ENCODE results near the gene RUNX3. TPM values are rescaled to one million over a fixed set of nuclear protein-coding genes. Genes with fewer than 3 reads are reported as not detected.
A peak's percentile ranks its signal among the peaks of the same experiment; 100 is the strongest.

The RUNX3 gene
- total RNA-seq, 1 experiment from 2014 or later, result 22.6 TPM

DNA sequence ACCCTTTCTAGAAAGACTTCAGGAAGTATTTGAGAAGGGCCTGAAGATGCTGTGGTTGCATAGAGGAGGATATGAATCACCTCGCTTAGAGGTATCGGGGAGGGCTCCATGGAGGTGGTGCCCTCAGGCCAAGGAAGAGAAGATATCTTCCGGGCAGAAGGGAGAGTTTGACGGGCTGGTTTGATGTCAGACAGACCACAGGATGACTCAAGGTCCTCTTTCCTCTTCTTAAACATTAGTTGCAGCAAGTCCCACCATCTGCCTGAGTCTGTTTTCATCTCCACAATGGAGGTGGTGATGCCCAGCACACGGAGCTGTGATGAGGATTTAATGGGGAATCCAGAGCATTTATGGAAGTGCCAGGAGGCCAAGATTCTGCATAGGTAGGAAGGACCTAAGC, 25.1 kb upstream of the RUNX3 start:
- peak; percentile 46; the same call in 1 of the 2 replicates for ATAC-seq
- intact Hi-C loops (cut with micrococcal nuclease), result no loop called here
- Histone ChIP-seq H3K9ac (ENCODE audit: low read length) (no peak overlapping the region), H3K9me3 (ENCODE audit: control insufficient read depth in 1 of 2, insufficient read depth in 1 of 2, low read depth in 1 of 2, low read length in 2 of 2) (no peaks in the 10 kb centered on the region), H3K27me3 (ENCODE audit: insufficient read depth, low read length) (no peaks in the 10 kb centered on the region), H4K20me1 (ENCODE audit: insufficient read depth) (no peaks in the 10 kb centered on the region), H3K79me2 (ENCODE audit: insufficient read depth, low read length) (no peaks in the 10 kb centered on the region), H3K4me2 (ENCODE audit: low read length) (peak overlapping the region; percentile 23), H3K9me2 (ENCODE audit: insufficient read depth) (no peaks in the 10 kb centered on the region), H3K36me3 (ENCODE audit: control insufficient read depth in 1 of 2, insufficient read depth in 2 of 2, low read length in 2 of 2) (no peaks in the 10 kb centered on the region), H2AFZ (ENCODE audit: low read depth, low read length, poor library complexity, severe bottlenecking) (no peak overlapping the region), H3K27ac (ENCODE audit: low read depth, low read length) (no peak overlapping the region), H3K4me3 (replicated peaks in 1 of 2; ENCODE audit: low read depth in 1 of 2, low read length in 2 of 2) (no peak overlapping the region), H3K4me1 (ENCODE audit: control insufficient read depth in 1 of 2, insufficient read depth in 2 of 2, low read length in 2 of 2) (peaks cover 0 to 27% of the 10 kb centered on the region in 2 experiments; a peak in 2 of 4 replicates)
- CTCF ChIA-PET, result no interaction called here
- peak; percentile 16 for DNase-seq (ENCODE audit: low read depth, low spot score)
- TF ChIP-seq YY1 (IDR thresholded peaks at IDR 0.05; ENCODE audit: extremely low read depth, insufficient replicate concordance, low read depth, low read length) (no peak), EZH2phosphoT487 (IDR thresholded peaks at IDR 0.05; ENCODE audit: borderline replicate concordance) (no peak), EGR1 (IDR thresholded peaks at IDR 0.05; ENCODE audit: low read depth) (no peak), JUND (IDR thresholded peaks at IDR 0.05) (0 out of 2 replicates have a peak, but pooled peaks have one; percentile 35), ELF1 (IDR thresholded peaks at IDR 0.05; ENCODE audit: borderline replicate concordance, low read depth) (no peak), ZNF274 (IDR thresholded peaks at IDR 0.05; ENCODE audit: low read depth, low read length) (no peak), SP1 (IDR thresholded peaks at IDR 0.05; ENCODE audit: low read depth) (peak; percentile 40; the same call in 1 of the 2 replicates)
- POLR2A ChIA-PET, result no interaction called here
- BruUV-seq (replicated peaks), result no TSS peak
- RAD21 ChIA-PET (ENCODE audit: low non-redundant PET in 1 of 2, low total read pairs in 2 of 2, uncharacterized antibody in 2 of 2, unreplicated experiment in 2 of 2), result no interaction called here

DNA sequence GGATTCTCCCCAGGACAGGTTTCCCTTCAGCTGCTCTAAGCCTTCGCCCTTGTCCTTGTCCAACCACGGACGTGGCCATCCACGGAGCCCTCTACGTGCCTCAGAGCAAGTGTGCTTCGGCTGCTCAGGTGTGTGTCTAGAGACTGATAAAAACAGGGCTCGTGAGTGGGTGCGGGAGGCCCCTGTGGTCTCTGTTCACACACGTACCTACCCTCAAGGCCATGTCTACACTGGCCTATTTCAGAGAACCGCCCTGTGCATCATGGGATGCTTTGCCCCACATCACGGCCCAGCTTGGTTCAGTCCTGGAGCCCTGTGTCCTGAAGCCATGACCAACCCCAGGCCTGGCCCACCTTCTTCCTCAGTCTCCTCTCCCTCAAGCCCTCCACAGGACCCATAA, 24.6 kb upstream of the RUNX3 start:
- BruUV-seq (replicated peaks), result no TSS peak

More for the DNA sequence above, 24.6 kb upstream of the RUNX3 start:
- Histone ChIP-seq H3K4me1 (ENCODE audit: control insufficient read depth in 1 of 2, insufficient read depth in 2 of 2, low read length in 2 of 2) (peaks cover 0 to 27% of the 10 kb centered on the region in 2 experiments; a peak in 2 of 4 replicates), H4K20me1 (ENCODE audit: insufficient read depth) (no peaks in the 10 kb centered on the region), H3K36me3 (ENCODE audit: control insufficient read depth in 1 of 2, insufficient read depth in 2 of 2, low read length in 2 of 2) (no peaks in the 10 kb centered on the region), H3K4me3 (replicated peaks in 1 of 2; ENCODE audit: low read depth in 1 of 2, low read length in 2 of 2) (no peak overlapping the region), H3K27me3 (ENCODE audit: insufficient read depth, low read length) (no peaks in the 10 kb centered on the region), H2AFZ (ENCODE audit: low read depth, low read length, poor library complexity, severe bottlenecking) (no peak overlapping the region), H3K9ac (ENCODE audit: low read length) (no peak overlapping the region), H3K79me2 (ENCODE audit: insufficient read depth, low read length) (no peaks in the 10 kb centered on the region), H3K4me2 (ENCODE audit: low read length) (peak overlapping the region; percentile 23), H3K9me2 (ENCODE audit: insufficient read depth) (no peaks in the 10 kb centered on the region), H3K9me3 (ENCODE audit: control insufficient read depth in 1 of 2, insufficient read depth in 1 of 2, low read depth in 1 of 2, low read length in 2 of 2) (no peaks in the 10 kb centered on the region), H3K27ac (ENCODE audit: low read depth, low read length) (no peak overlapping the region)
- ChIA-PET CTCF (no interaction called here), RAD21 (ENCODE audit: low non-redundant PET in 1 of 2, low total read pairs in 2 of 2, uncharacterized antibody in 2 of 2, unreplicated experiment in 2 of 2) (no interaction called here), POLR2A (no interaction called here)
- no peak for TF ChIP-seq ATF3 (IDR thresholded peaks at IDR 0.05)
- TF ChIP-seq, protein P1, sequence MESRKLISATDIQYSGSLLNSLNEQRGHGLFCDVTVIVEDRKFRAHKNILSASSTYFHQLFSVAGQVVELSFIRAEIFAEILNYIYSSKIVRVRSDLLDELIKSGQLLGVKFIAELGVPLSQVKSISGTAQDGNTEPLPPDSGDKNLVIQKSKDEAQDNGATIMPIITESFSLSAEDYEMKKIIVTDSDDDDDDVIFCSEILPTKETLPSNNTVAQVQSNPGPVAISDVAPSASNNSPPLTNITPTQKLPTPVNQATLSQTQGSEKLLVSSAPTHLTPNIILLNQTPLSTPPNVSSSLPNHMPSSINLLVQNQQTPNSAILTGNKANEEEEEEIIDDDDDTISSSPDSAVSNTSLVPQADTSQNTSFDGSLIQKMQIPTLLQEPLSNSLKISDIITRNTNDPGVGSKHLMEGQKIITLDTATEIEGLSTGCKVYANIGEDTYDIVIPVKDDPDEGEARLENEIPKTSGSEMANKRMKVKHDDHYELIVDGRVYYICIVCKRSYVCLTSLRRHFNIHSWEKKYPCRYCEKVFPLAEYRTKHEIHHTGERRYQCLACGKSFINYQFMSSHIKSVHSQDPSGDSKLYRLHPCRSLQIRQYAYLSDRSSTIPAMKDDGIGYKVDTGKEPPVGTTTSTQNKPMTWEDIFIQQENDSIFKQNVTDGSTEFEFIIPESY (IDR thresholded peaks at IDR 0.05; ENCODE audit: extremely low read depth, insufficient replicate concordance, low read length), result no peak
- TF ChIP-seq CTCF (IDR thresholded peaks at IDR 0.05 in 2 of 3, conservative IDR thresholded peaks at IDR 0.05 in 1 of 3; ENCODE audit: borderline replicate concordance in 1 of 3, insufficient read depth in 1 of 3, low read depth in 2 of 3, low read length in 2 of 3), result no peak
- TF ChIP-seq ELF1 (IDR thresholded peaks at IDR 0.05; ENCODE audit: borderline replicate concordance, low read depth), result no peak
- no peak for TF ChIP-seq SP1 (IDR thresholded peaks at IDR 0.05; ENCODE audit: low read depth)
- no peak for TF ChIP-seq CBX3 (IDR thresholded peaks at IDR 0.05; ENCODE audit: low read depth)
- TF ChIP-seq EGR1 (IDR thresholded peaks at IDR 0.05; ENCODE audit: low read depth), result no peak
- TF ChIP-seq EZH2phosphoT487 (IDR thresholded peaks at IDR 0.05; ENCODE audit: borderline replicate concordance), result no peak
- no peak for TF ChIP-seq SIN3A (IDR thresholded peaks at IDR 0.05; ENCODE audit: low read depth)
- TF ChIP-seq CEBPB (IDR thresholded peaks at IDR 0.05; ENCODE audit: low read depth), result no peak
- DNase-seq (ENCODE audit: low read depth, low spot score), result no peak
- intact Hi-C loops (cut with micrococcal nuclease), result no loop called here
- ATAC-seq, result no peak
